K562 (cell line): ENCODE data around the gene NKX2-2. TPM values are rescaled to one million over a fixed set of nuclear protein-coding genes. Genes with fewer than 3 reads are reported as not detected.
A peak's percentile ranks its signal among the peaks of the same experiment; 100 is the strongest.

Source experiments
- ATAC-seq: fragments of 200-7000 bp; cut with Tn5 transposase; 3 replicates; pipeline ENCODE4 v1.9.1; 2020; ENCODE audit warnings: moderate library complexity
- BruUV-seq: library from RNA; stranded (reverse); fragments of 400-500 nt; replicated peaks from 2 replicates; lab custom pipeline; 2021; lab: Mats Ljungman, UMichigan
- CTCF ChIA-PET: fragments of 300-600 bp; formaldehyde crosslinking; extraction: SDS; loops from one replicate; lab custom pipeline; 2021; ENCODE audit warnings: low intra/inter-chr PET ratio; lab: Yijun Ruan, JAX
- POLR2A ChIA-PET: fragments of 300-600, 350-650 bp; sonication (Branson Sonifier 250); formaldehyde crosslinking; extraction: SDS; loops from one replicate; lab custom pipeline; 2021; ENCODE audit warnings: antibody characterized with exemption, inconsistent platforms; lab: Yijun Ruan, JAX
- DNase-seq, 4 experiments: peaks; one replicate each; pipeline versions ENCODE4 v3.0.0 to v3.0.0-alpha.2; 2011 to 2018; ENCODE audit warnings: low spot score in 3 of 4, mixed read lengths in 3 of 4; ENCODE audit errors: extremely low read depth in 1 of 4
- FAIRE-seq: peaks from 2 replicates; lab custom pipeline; 2011; peaks lifted over from hg19 to GRCh38; lab: Jason Lieb, UNC
- H2AFZ ChIP-seq: 2 replicates; pipeline ENCODE4 v1.6.0; 2011; ENCODE audit warnings: low read depth, low read length, control low read depth, inconsistent platforms
- H3K27ac ChIP-seq: fragments of 200-600 bp; 3 replicates; pipeline ENCODE4 v1.8.0; 2011; ENCODE audit warnings: low read depth, mild to moderate bottlenecking, control low read depth, inconsistent platforms, low read length, moderate library complexity, mixed read lengths; ENCODE audit errors: extremely low read depth
- H3K27me3 ChIP-seq, 2 experiments: fragments of 300-600 bp in 1 of 2; 2 replicates in 1 of 2; 3 replicates in 1 of 2; pipeline versions ENCODE4 v1.6.0 to v1.8.0; 2011; ENCODE audit warnings: inconsistent platforms in 2 of 2, low read length in 2 of 2, mild to moderate bottlenecking in 1 of 2, mixed read lengths in 1 of 2, moderate library complexity in 1 of 2; ENCODE audit not compliant: control insufficient read depth in 2 of 2, insufficient read depth in 2 of 2
- H3K36me3 ChIP-seq: fragments of 300-600 bp; 3 replicates; pipeline ENCODE4 v1.8.0; 2011; ENCODE audit warnings: mild to moderate bottlenecking, low read length, inconsistent platforms; ENCODE audit not compliant: control insufficient read depth, insufficient read depth
- H3K4me1 ChIP-seq, 2 experiments: fragments of 200-600 bp in 1 of 2; replicated peaks in 1 of 2; 2 replicates in 1 of 2; 3 replicates in 1 of 2; pipeline versions ENCODE4 v1.5.1 to v1.8.0; 2011; ENCODE audit warnings: inconsistent platforms in 2 of 2, low read length in 2 of 2, mild to moderate bottlenecking in 1 of 2, mixed read lengths in 1 of 2, moderate library complexity in 1 of 2; ENCODE audit not compliant: control insufficient read depth in 2 of 2, insufficient read depth in 2 of 2
- H3K4me2 ChIP-seq: 2 replicates; pipeline ENCODE4 v1.6.1; 2011; ENCODE audit warnings: low read length, control low read depth, inconsistent platforms, mixed read lengths; ENCODE audit not compliant: insufficient read depth
- H3K4me3 ChIP-seq: fragments of 200-600 bp; sonication (generic), shearing (Covaris generic); 2 replicates; pipeline ENCODE4 v1.5.1; 2016; ENCODE audit warnings: control low read depth, inconsistent platforms
- H3K79me2 ChIP-seq: fragments of 200-600 bp; 3 replicates; pipeline ENCODE4 v1.8.0; 2011; ENCODE audit warnings: low read length, inconsistent platforms; ENCODE audit not compliant: control insufficient read depth, insufficient read depth
- H3K9ac ChIP-seq, 2 experiments: 2 replicates each; pipeline versions ENCODE4 v1.6.0 to v1.6.1; 2011; ENCODE audit warnings: low read depth in 2 of 2, low read length in 2 of 2, control low read depth in 1 of 2, inconsistent platforms in 1 of 2, mild to moderate bottlenecking in 1 of 2, mixed read lengths in 1 of 2; ENCODE audit not compliant: insufficient read depth in 1 of 2
- H3K9me1 ChIP-seq: one replicate; pipeline ENCODE4 v1.6.0; 2011; ENCODE audit warnings: inconsistent platforms, mild to moderate bottlenecking, low read length, moderate library complexity; ENCODE audit not compliant: control insufficient read depth, insufficient read depth
- H3K9me3 ChIP-seq: replicated peaks from 2 replicates; pipeline ENCODE4 v1.5.1; 2011; ENCODE audit warnings: low read depth, low read length, inconsistent platforms; ENCODE audit not compliant: control insufficient read depth, insufficient read depth
- H4K20me1 ChIP-seq: replicated peaks from 2 replicates; pipeline ENCODE4 v1.6.1; 2011; ENCODE audit warnings: low read length, inconsistent platforms, mixed read lengths; ENCODE audit not compliant: control insufficient read depth, insufficient read depth
- CTCF ChIP-seq, 3 experiments: IDR thresholded peaks in 2 of 3; conservative IDR thresholded peaks in 1 of 3; 2 replicates each; pipeline ENCODE4 v1.5.1; 2011 to 2012; ENCODE audit warnings: low read length in 3 of 3, mild to moderate bottlenecking in 3 of 3, control low read depth in 2 of 3, improper control_type of control experiment in 1 of 3, inconsistent platforms in 1 of 3, low read depth in 1 of 3, mixed read lengths in 1 of 3, moderate library complexity in 1 of 3; ENCODE audit not compliant: insufficient read depth in 2 of 3
- L3MBTL2 ChIP-seq: fragments of 450-650 bp; IDR thresholded peaks from 2 replicates; pipeline ENCODE4 v1.6.1; 2016; ENCODE audit warnings: mild to moderate bottlenecking, moderate library complexity
- MAZ ChIP-seq, 2 experiments: fragments of 450-650 bp in 1 of 2; sonication (generic) in 1 of 2; formaldehyde crosslinking; IDR thresholded peaks in 1 of 2; conservative IDR thresholded peaks in 1 of 2; 2 replicates each; pipeline versions ENCODE4 v1.4.0 to v1.5.0; 2020; ENCODE audit warnings: mild to moderate bottlenecking in 1 of 2, missing genetic modification reagents in 1 of 2
- NRF1 ChIP-seq, 2 experiments: fragments of 450-650 bp; IDR thresholded peaks in 1 of 2; conservative IDR thresholded peaks in 1 of 2; 2 replicates each; pipeline ENCODE4 v1.6.1; 2014; ENCODE audit warnings: mild to moderate bottlenecking in 2 of 2
- PHF21A ChIP-seq: fragments of 450-650 bp; IDR thresholded peaks from 2 replicates; pipeline ENCODE4 v1.6.1; 2017; ENCODE audit warnings: low read depth, borderline replicate concordance
- PHF8 ChIP-seq: fragments of 200-600 bp; sonication (generic); IDR thresholded peaks from 2 replicates; pipeline ENCODE4 v1.6.1; 2012; ENCODE audit warnings: mixed run types, mild to moderate bottlenecking, inconsistent platforms, low read length, moderate library complexity, borderline replicate concordance
- RAD21 ChIP-seq, 2 experiments: fragments of 250-450 bp in 1 of 2; fragments of 450-650 bp in 1 of 2; sonication (Bioruptor Pico) in 1 of 2; formaldehyde crosslinking in 1 of 2; IDR thresholded peaks in 1 of 2; conservative IDR thresholded peaks in 1 of 2; 2 replicates each; pipeline versions ENCODE4 v1.4.0 to v1.8.0; 2020 to 2022; ENCODE audit warnings: mild to moderate bottlenecking in 2 of 2, moderate library complexity in 1 of 2
- SAFB ChIP-seq: fragments of 200-400 bp; formaldehyde crosslinking; IDR thresholded peaks from 2 replicates; pipeline ENCODE4 v1.6.1; 2017; ENCODE audit warnings: low read depth, low read length, borderline replicate concordance
- YY1 ChIP-seq, 3 experiments: IDR thresholded peaks; 2 replicates each; pipeline ENCODE4 v1.6.1; 2011; ENCODE audit warnings: low read length in 2 of 3, mild to moderate bottlenecking in 2 of 3, moderate library complexity in 2 of 3, borderline replicate concordance in 1 of 3, control low read depth in 1 of 3, low read depth in 1 of 3; ENCODE audit not compliant: insufficient read depth in 3 of 3, insufficient replicate concordance in 2 of 3, control insufficient read depth in 1 of 3, insufficient read length in 1 of 3; ENCODE audit errors: extremely low read depth in 1 of 3
- ZNF121 ChIP-seq: sonication (generic); formaldehyde crosslinking; conservative IDR thresholded peaks from 2 replicates; pipeline ENCODE4 v1.8.0; 2022; ENCODE audit warnings: missing genetic modification reagents
- ZNF586 ChIP-seq: fragments of 450-650 bp; formaldehyde crosslinking; conservative IDR thresholded peaks from 2 replicates; pipeline ENCODE4 v1.4.0; 2020; ENCODE audit warnings: mild to moderate bottlenecking, moderate library complexity
- ZNF717 ChIP-seq: fragments of 250-450 bp; sonication (Bioruptor Pico); IDR thresholded peaks from 2 replicates; pipeline ENCODE4 v1.5.0; 2021
- WGBS: fragments of 100-300 bp; shearing (Covaris generic); methylation state at CpG from one replicate; pipeline ENCODE4 v1.1.6; 2016; ENCODE audit warnings: low coverage, mixed read lengths; ENCODE audit not compliant: insufficient coverage; ENCODE audit errors: missing lambda C conversion rate; 5-methylcytosine and 5-hydroxymethylcytosine counted together
- in situ Hi-C: fragments of 300-500 bp; cut with MboI; formaldehyde crosslinking; loops from 4 replicates; pipeline ENCODE4 v1.15.0; 2018; ENCODE audit warnings: inconsistent platforms, mixed read lengths
- intact Hi-C: fragments of 100-400 bp; cut with micrococcal nuclease; formaldehyde crosslinking; loops from 2 replicates; pipeline ENCODE4 v1.14.2; 2022
- polyA plus RNA-seq, 8 experiments: library from polyadenylated mRNA; depleted of rRNA in 4 of 8; stranded (reverse) in 5 of 8; unstranded in 3 of 8; fragments of >200 nt; fragmentation: Nextera tagmentation in 2 of 8; fragmentation: Illumina TruSeq in 1 of 8; extraction: Ambion mirVana in 2 of 8; extraction: Trizol in 1 of 8; gene quantifications; 2 replicates each; pipeline versions ENCODE4 v1.2.1 to v1.2.3, GENCODE V29; 2011 to 2014; ENCODE audit warnings: inconsistent platforms in 1 of 8, missing spikeins in 1 of 8
- total RNA-seq, 7 experiments: library from RNA; depleted of rRNA in 6 of 7; stranded (reverse); fragments of >200 nt in 6 of 7; fragmentation: Illumina TruSeq in 2 of 7; extraction: Trizol in 2 of 7; gene quantifications; 2 replicates each; pipeline versions ENCODE4 v1.2.1 to v1.2.3, GENCODE V29; 2011 to 2021; ENCODE audit warnings: low replicate concordance in 1 of 7
- TF ChIP-seq, protein P1 (sequence below): fragments of 250-450 bp; sonication (Bioruptor Pico); IDR thresholded peaks from 2 replicates; pipeline ENCODE4 v1.8.0; 2021; ENCODE audit warnings: mild to moderate bottlenecking, moderate library complexity
- TF ChIP-seq, protein P2 (sequence below): IDR thresholded peaks from 2 replicates; pipeline ENCODE4 v1.6.1; 2011; ENCODE audit not compliant: insufficient read length; ENCODE audit errors: extremely low read depth

The NKX2-2 gene
- total and polyA plus RNA-seq, 9 of the 15 experiments (the other 6 are each of a cell fraction or from before 2014, with no cell fraction given), result 0.04 TPM; not detected in 8

- CTCF ChIA-PET, result interaction anchor here (0.6 to 5.4 kb wide), 9 partner anchors 232 to 669 kb away, joined by 3 to 87 read pairs (median 4); no protein-coding TSS in a partner anchor
- H3K27ac ChIP-seq, result no peak overlapping the region
- peaks cover 6 to 18% of the 10 kb centered on the region in 2 experiments; a peak in 3 of 5 replicates for H3K27me3 ChIP-seq
- no peaks in the 10 kb centered on the region for H3K79me2 ChIP-seq
- no peaks in the 10 kb centered on the region for H3K9me3 ChIP-seq
- no peaks in the 10 kb centered on the region for H3K9me1 ChIP-seq
- intact Hi-C loops, result loop anchor here (1.0 to 10.0 kb wide), 4 partner anchors 270 to 671 kb away; no protein-coding TSS in a partner anchor
- no TSS peak for BruUV-seq
- peak overlapping the region; percentile 60; the same call in 1 of the 2 replicates for H3K4me2 ChIP-seq
- in situ Hi-C loops, result loop anchor here (10.0 kb wide), 3 partner anchors 451 to 671 kb away; no protein-coding TSS in a partner anchor
- DNase-seq (peak; percentile 63 to 80 (median 77)), ATAC-seq (peak; percentile 94), FAIRE-seq (no peak)
- POLR2A ChIA-PET, result interaction anchor here (1.0 kb wide), 1 partner anchor 65 kb away, joined by 3 read pairs; no protein-coding TSS in a partner anchor
- H3K9ac ChIP-seq, result peak overlapping the region in 1 of 2 experiments; percentile 76; a peak in 2 of 4 replicates
- H3K36me3 ChIP-seq, result no peaks in the 10 kb centered on the region
- 2% methylated on average over 16 of the region's 95 CpGs for whole genome bisulfite sequencing
- peak overlapping the region; percentile 76 for H2AFZ ChIP-seq
- peaks cover 6% of the 10 kb centered on the region; the same call in 1 of the 2 replicates for H4K20me1 ChIP-seq
- peaks cover 0 to 19% of the 10 kb centered on the region in 2 experiments; a peak in 2 of 5 replicates for H3K4me1 ChIP-seq
- H3K4me3 ChIP-seq, result peak overlapping the region; percentile 35
- TF ChIP-seq RAD21 (CRISPR knock-in tag; conservative IDR thresholded peaks at IDR 0.05 in 1 of 2, IDR thresholded peaks at IDR 0.05 in 1 of 2) (peak; percentile 39 to 60), ZNF121 (CRISPR knock-in tag) (no peak), PHF8 (peak; percentile 22; the same call in 1 of the 2 replicates), L3MBTL2 (peak; percentile 76), MAZ (CRISPR knock-in tag; conservative IDR thresholded peaks at IDR 0.05 in 1 of 2, IDR thresholded peaks at IDR 0.05 in 1 of 2) (0 out of 4 replicates have a peak, but pooled peaks of 1 of the 2 experiments have one; percentile 16), ZNF586 (CRISPR knock-in tag) (no peak), YY1 (IDR thresholded peaks at IDR 0.05; ENCODE audit: borderline replicate concordance in 1 of 3, control insufficient read depth in 1 of 3, extremely low read depth in 1 of 3, insufficient read depth in 3 of 3, insufficient read length in 1 of 3, insufficient replicate concordance in 2 of 3, low read depth in 1 of 3, low read length in 2 of 3) (peak in 1 of 3 experiments; percentile 23), PHF21A (no peak), CTCF (IDR thresholded peaks at IDR 0.05 in 2 of 3, conservative IDR thresholded peaks at IDR 0.05 in 1 of 3; ENCODE audit: insufficient read depth in 2 of 3, low read depth in 1 of 3, low read length in 3 of 3) (peak; percentile 64 to 89 (median 68)), ZNF717 (no peak), SAFB (peak; percentile 71), NRF1 (conservative IDR thresholded peaks at IDR 0.05 in 1 of 2, IDR thresholded peaks at IDR 0.05 in 1 of 2) (peak; percentile 63 to 64)
- TF ChIP-seq, protein P1, sequence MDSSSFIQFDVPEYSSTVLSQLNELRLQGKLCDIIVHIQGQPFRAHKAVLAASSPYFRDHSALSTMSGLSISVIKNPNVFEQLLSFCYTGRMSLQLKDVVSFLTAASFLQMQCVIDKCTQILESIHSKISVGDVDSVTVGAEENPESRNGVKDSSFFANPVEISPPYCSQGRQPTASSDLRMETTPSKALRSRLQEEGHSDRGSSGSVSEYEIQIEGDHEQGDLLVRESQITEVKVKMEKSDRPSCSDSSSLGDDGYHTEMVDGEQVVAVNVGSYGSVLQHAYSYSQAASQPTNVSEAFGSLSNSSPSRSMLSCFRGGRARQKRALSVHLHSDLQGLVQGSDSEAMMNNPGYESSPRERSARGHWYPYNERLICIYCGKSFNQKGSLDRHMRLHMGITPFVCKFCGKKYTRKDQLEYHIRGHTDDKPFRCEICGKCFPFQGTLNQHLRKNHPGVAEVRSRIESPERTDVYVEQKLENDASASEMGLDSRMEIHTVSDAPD (CRISPR knock-in tag), result no peak
- TF ChIP-seq, protein P2, sequence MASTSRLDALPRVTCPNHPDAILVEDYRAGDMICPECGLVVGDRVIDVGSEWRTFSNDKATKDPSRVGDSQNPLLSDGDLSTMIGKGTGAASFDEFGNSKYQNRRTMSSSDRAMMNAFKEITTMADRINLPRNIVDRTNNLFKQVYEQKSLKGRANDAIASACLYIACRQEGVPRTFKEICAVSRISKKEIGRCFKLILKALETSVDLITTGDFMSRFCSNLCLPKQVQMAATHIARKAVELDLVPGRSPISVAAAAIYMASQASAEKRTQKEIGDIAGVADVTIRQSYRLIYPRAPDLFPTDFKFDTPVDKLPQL, result no peak
These were observed 7.9 kb downstream of the NKX2-2 start for GRCh38 chr20:21505810-21506530.
